Right lobe of liver (tissue), 4 donors: Measurements from ENCODE around the gene ZNF444.
A peak's percentile ranks its signal among the peaks of the same experiment; 100 is the strongest.

ENCODE experiments used
- CTCF ChIP-seq, 4 donors: fragments of 200-600 bp in 3 of 4; fragments of 450-650 bp in 1 of 4; IDR thresholded peaks; one replicate each; pipeline versions ENCODE4 v1.5.1 to v1.8.0; 2016 to 2022; ENCODE audit warnings: antibody characterized with exemption in 4 of 4, mild to moderate bottlenecking in 2 of 4
- POLR2A ChIP-seq: fragments of 450-650 bp; IDR thresholded peaks from one replicate; pipeline ENCODE4 v1.6.1; 2017; ENCODE audit warnings: antibody characterized with exemption, mild to moderate bottlenecking
- donor health status: DM: no; HTN: no; CAD: no.
- donor health status: DM: no; HTN: no; CAD: no.
- donor health status: DM: no; HTN: yes; CAD: no.

GRCh38 chr19:56155124-56155687 is 14.1 kb downstream of the ZNF444 start:
- TF ChIP-seq POLR2A (no peak), CTCF (IDR thresholded peaks at IDR 0.05) (peak in 3 of 4 donors; percentile 20 to 34 (median 24))
